HG03066 (cell line): ENCODE results near the gene CHST15.

ENCODE experiments used
- ATAC-seq: cut with Tn5 transposase; IDR thresholded peaks from one replicate; pipeline ENCODE4 v1.9.1; 2021; ENCODE audit warnings: low read depth; ENCODE audit not compliant: unreplicated experiment

Gene CHST15

GRCh38 chr10:124125305-124126116, 32.1 kb upstream of the CHST15 start:
- no peak for ATAC-seq

GRCh38 chr10:124124769-124125161, 31.4 kb upstream of the CHST15 start:
- ATAC-seq: no peak

- no peak for ATAC-seq
These were observed 30.8 kb upstream of the CHST15 start for GRCh38 chr10:124124123-124124768.

- ATAC-seq: no peak
These were observed 29.8 kb upstream of the CHST15 start for GRCh38 chr10:124123156-124123555.

- ATAC-seq: no peak
These were observed 28.8 kb upstream of the CHST15 start for GRCh38 chr10:124122211-124122610.

- no peak for ATAC-seq
These were observed 27.1 kb upstream of the CHST15 start for GRCh38 chr10:124120410-124121061.

- no peak for ATAC-seq
These were observed 26.5 kb upstream of the CHST15 start for GRCh38 chr10:124119946-124120345.

- ATAC-seq: no peak
These were observed 25.8 kb upstream of the CHST15 start for GRCh38 chr10:124119216-124119615.

- ATAC-seq: no peak
These were observed 24.4 kb upstream of the CHST15 start for GRCh38 chr10:124117833-124118232.

- ATAC-seq: no peak
These were observed 24.1 kb upstream of the CHST15 start for GRCh38 chr10:124117511-124117785.

- no peak for ATAC-seq
These were observed 23.5 kb upstream of the CHST15 start for GRCh38 chr10:124116771-124117510.

GRCh38 chr10:124114696-124115095, 21.3 kb upstream of the CHST15 start:
- ATAC-seq: no peak

GRCh38 chr10:124112891-124113580, 19.6 kb upstream of the CHST15 start:
- no peak for ATAC-seq

GRCh38 chr10:124110882-124111281, 17.5 kb upstream of the CHST15 start:
- ATAC-seq: no peak

GRCh38 chr10:124109261-124109660, 15.9 kb upstream of the CHST15 start:
- no peak for ATAC-seq

- no peak for ATAC-seq
These were observed 13.7 kb upstream of the CHST15 start for GRCh38 chr10:124107072-124107471.

- no peak for ATAC-seq
These were observed 13.0 kb upstream of the CHST15 start for GRCh38 chr10:124106241-124106879.

- no peak for ATAC-seq
These were observed 12.2 kb upstream of the CHST15 start for GRCh38 chr10:124105594-124105993.

GRCh38 chr10:124105045-124105444, 11.6 kb upstream of the CHST15 start:
- no peak for ATAC-seq

GRCh38 chr10:124104011-124104627, 10.7 kb upstream of the CHST15 start:
- ATAC-seq: no peak
